ENCODE measurements around the gene SLC26A9.

- TF ChIP-seq CTCF (IDR thresholded peaks at IDR 0.05) (no peak), POLR2A (IDR thresholded peaks at IDR 0.05) (no peak)
Observed at GRCh38 chr1:205922314-205922713, 20.9 kb downstream of the SLC26A9 start.
